K562 (cell line): ENCODE results near the gene MS4A7. TPM values are rescaled to one million over a fixed set of nuclear protein-coding genes. Genes with fewer than 3 reads are reported as not detected.

Source experiments
- ATAC-seq: fragments of 200-7000 bp; cut with Tn5 transposase; 3 replicates; pipeline ENCODE4 v1.9.1; 2020; ENCODE audit warnings: moderate library complexity
- BruUV-seq: library from RNA; stranded (reverse); fragments of 400-500 nt; replicated peaks from 2 replicates; lab custom pipeline; 2021; lab: Mats Ljungman, UMichigan
- CTCF ChIA-PET: fragments of 300-600 bp; formaldehyde crosslinking; extraction: SDS; loops from one replicate; lab custom pipeline; 2021; ENCODE audit warnings: low intra/inter-chr PET ratio; lab: Yijun Ruan, JAX
- POLR2A ChIA-PET: fragments of 300-600, 350-650 bp; sonication (Branson Sonifier 250); formaldehyde crosslinking; extraction: SDS; loops from one replicate; lab custom pipeline; 2021; ENCODE audit warnings: antibody characterized with exemption, inconsistent platforms; lab: Yijun Ruan, JAX
- DNase-seq, 4 experiments: peaks; one replicate each; pipeline versions ENCODE4 v3.0.0 to v3.0.0-alpha.2; 2011 to 2018; ENCODE audit warnings: low spot score in 3 of 4, mixed read lengths in 3 of 4; ENCODE audit errors: extremely low read depth in 1 of 4
- FAIRE-seq: peaks from 2 replicates; lab custom pipeline; 2011; peaks lifted over from hg19 to GRCh38; lab: Jason Lieb, UNC
- H2AFZ ChIP-seq: 2 replicates; pipeline ENCODE4 v1.6.0; 2011; ENCODE audit warnings: low read depth, low read length, control low read depth, inconsistent platforms
- H3K27ac ChIP-seq: fragments of 200-600 bp; 3 replicates; pipeline ENCODE4 v1.8.0; 2011; ENCODE audit warnings: low read depth, mild to moderate bottlenecking, control low read depth, inconsistent platforms, low read length, moderate library complexity, mixed read lengths; ENCODE audit errors: extremely low read depth
- H3K27me3 ChIP-seq, 2 experiments: fragments of 300-600 bp in 1 of 2; 2 replicates in 1 of 2; 3 replicates in 1 of 2; pipeline versions ENCODE4 v1.6.0 to v1.8.0; 2011; ENCODE audit warnings: inconsistent platforms in 2 of 2, low read length in 2 of 2, mild to moderate bottlenecking in 1 of 2, mixed read lengths in 1 of 2, moderate library complexity in 1 of 2; ENCODE audit not compliant: control insufficient read depth in 2 of 2, insufficient read depth in 2 of 2
- H3K36me3 ChIP-seq: fragments of 300-600 bp; 3 replicates; pipeline ENCODE4 v1.8.0; 2011; ENCODE audit warnings: mild to moderate bottlenecking, low read length, inconsistent platforms; ENCODE audit not compliant: control insufficient read depth, insufficient read depth
- H3K4me1 ChIP-seq, 2 experiments: fragments of 200-600 bp in 1 of 2; replicated peaks in 1 of 2; 2 replicates in 1 of 2; 3 replicates in 1 of 2; pipeline versions ENCODE4 v1.5.1 to v1.8.0; 2011; ENCODE audit warnings: inconsistent platforms in 2 of 2, low read length in 2 of 2, mild to moderate bottlenecking in 1 of 2, mixed read lengths in 1 of 2, moderate library complexity in 1 of 2; ENCODE audit not compliant: control insufficient read depth in 2 of 2, insufficient read depth in 2 of 2
- H3K4me2 ChIP-seq: 2 replicates; pipeline ENCODE4 v1.6.1; 2011; ENCODE audit warnings: low read length, control low read depth, inconsistent platforms, mixed read lengths; ENCODE audit not compliant: insufficient read depth
- H3K4me3 ChIP-seq: fragments of 200-600 bp; sonication (generic), shearing (Covaris generic); 2 replicates; pipeline ENCODE4 v1.5.1; 2016; ENCODE audit warnings: control low read depth, inconsistent platforms
- H3K79me2 ChIP-seq: fragments of 200-600 bp; 3 replicates; pipeline ENCODE4 v1.8.0; 2011; ENCODE audit warnings: low read length, inconsistent platforms; ENCODE audit not compliant: control insufficient read depth, insufficient read depth
- H3K9ac ChIP-seq, 2 experiments: 2 replicates each; pipeline versions ENCODE4 v1.6.0 to v1.6.1; 2011; ENCODE audit warnings: low read depth in 2 of 2, low read length in 2 of 2, control low read depth in 1 of 2, inconsistent platforms in 1 of 2, mild to moderate bottlenecking in 1 of 2, mixed read lengths in 1 of 2; ENCODE audit not compliant: insufficient read depth in 1 of 2
- H3K9me1 ChIP-seq: one replicate; pipeline ENCODE4 v1.6.0; 2011; ENCODE audit warnings: inconsistent platforms, mild to moderate bottlenecking, low read length, moderate library complexity; ENCODE audit not compliant: control insufficient read depth, insufficient read depth
- H3K9me3 ChIP-seq: replicated peaks from 2 replicates; pipeline ENCODE4 v1.5.1; 2011; ENCODE audit warnings: low read depth, low read length, inconsistent platforms; ENCODE audit not compliant: control insufficient read depth, insufficient read depth
- H4K20me1 ChIP-seq: replicated peaks from 2 replicates; pipeline ENCODE4 v1.6.1; 2011; ENCODE audit warnings: low read length, inconsistent platforms, mixed read lengths; ENCODE audit not compliant: control insufficient read depth, insufficient read depth
- ATF2 ChIP-seq: sonication (generic); formaldehyde crosslinking; IDR thresholded peaks from 2 replicates; pipeline ENCODE4 v1.8.1; 2022; ENCODE audit warnings: missing genetic modification reagents
- CHD4 ChIP-seq: fragments of 200-600 bp; sonication (generic); IDR thresholded peaks from 3 replicates; pipeline ENCODE4 v1.6.1; 2012; ENCODE audit warnings: low read depth, mild to moderate bottlenecking, mixed read lengths, low read length, inconsistent platforms; ENCODE audit not compliant: insufficient read depth, insufficient replicate concordance, poor library complexity, severe bottlenecking
- ESRRA ChIP-seq: fragments of 450-650 bp; IDR thresholded peaks from 2 replicates; pipeline ENCODE4 v1.6.1; 2014; ENCODE audit warnings: low read depth, mild to moderate bottlenecking, moderate library complexity, borderline replicate concordance
- EZH2 ChIP-seq: IDR thresholded peaks from 2 replicates; pipeline ENCODE4 v1.6.1; 2012; ENCODE audit warnings: low read depth, mild to moderate bottlenecking, inconsistent platforms, low read length, borderline replicate concordance
- GTF2A2 ChIP-seq: IDR thresholded peaks from 2 replicates; pipeline ENCODE4 v1.6.1; 2016; ENCODE audit warnings: mild to moderate bottlenecking, missing genetic modification characterization, missing compliant biosample characterization
- HNRNPK ChIP-seq: fragments of 200-400 bp; formaldehyde crosslinking; IDR thresholded peaks from one replicate; pipeline ENCODE4 v1.6.1; 2018; ENCODE audit warnings: mild to moderate bottlenecking, low read depth, low read length; ENCODE audit not compliant: poor library complexity, severe bottlenecking
- HNRNPUL1 ChIP-seq: fragments of 200-400 bp; formaldehyde crosslinking; IDR thresholded peaks from 2 replicates; pipeline ENCODE4 v1.6.1; 2017; ENCODE audit warnings: low read length
- MAFF ChIP-seq: IDR thresholded peaks from 2 replicates; pipeline ENCODE4 v1.6.1; 2012; ENCODE audit warnings: low read length, improper control_type of control experiment
- MAZ ChIP-seq, 2 experiments: fragments of 450-650 bp in 1 of 2; sonication (generic) in 1 of 2; formaldehyde crosslinking; IDR thresholded peaks in 1 of 2; conservative IDR thresholded peaks in 1 of 2; 2 replicates each; pipeline versions ENCODE4 v1.4.0 to v1.5.0; 2020; ENCODE audit warnings: mild to moderate bottlenecking in 1 of 2, missing genetic modification reagents in 1 of 2
- NCOA1 ChIP-seq: fragments of 450-650 bp; IDR thresholded peaks from 2 replicates; pipeline ENCODE4 v1.6.1; 2016; ENCODE audit warnings: low read depth
- RBM22 ChIP-seq: fragments of 200-400 bp; formaldehyde crosslinking; IDR thresholded peaks from 2 replicates; pipeline ENCODE4 v1.6.1; 2018; ENCODE audit warnings: low read length, low read depth; ENCODE audit not compliant: poor library complexity, severe bottlenecking
- RFX5 ChIP-seq: IDR thresholded peaks from 2 replicates; pipeline ENCODE4 v1.6.1; 2011; ENCODE audit warnings: low read depth, mild to moderate bottlenecking, improper control_type of control experiment, low read length
- SNIP1 ChIP-seq: fragments of 450-650 bp; IDR thresholded peaks from 2 replicates; pipeline ENCODE4 v1.7.1; 2017; ENCODE audit warnings: low read depth, mild to moderate bottlenecking
- SPI1 ChIP-seq: IDR thresholded peaks from 2 replicates; pipeline ENCODE4 v1.6.1; 2011; ENCODE audit warnings: low read depth, low read length, control low read depth, borderline replicate concordance
- TBL1XR1 ChIP-seq, 2 experiments: IDR thresholded peaks; 2 replicates each; pipeline ENCODE4 v1.6.1; 2012; ENCODE audit warnings: improper control_type of control experiment in 2 of 2, low read length in 2 of 2, mild to moderate bottlenecking in 1 of 2
- TBP ChIP-seq: optimal IDR thresholded peaks from 2 replicates; pipeline ENCODE3; 2011; ENCODE audit warnings: low read depth, low read length, improper control_type of control experiment
- ZNF639 ChIP-seq, 2 experiments: fragments of 200-800 bp in 1 of 2; sonication (Bioruptor generic) in 1 of 2; sonication (generic) in 1 of 2; formaldehyde crosslinking in 1 of 2; IDR thresholded peaks in 1 of 2; conservative IDR thresholded peaks in 1 of 2; 2 replicates each; pipeline versions ENCODE4 v1.5.0 to v1.6.1; 2016 to 2020; ENCODE audit warnings: missing compliant biosample characterization in 1 of 2, missing genetic modification characterization in 1 of 2, missing genetic modification reagents in 1 of 2
- WGBS: fragments of 100-300 bp; shearing (Covaris generic); methylation state at CpG from one replicate; pipeline ENCODE4 v1.1.6; 2016; ENCODE audit warnings: low coverage, mixed read lengths; ENCODE audit not compliant: insufficient coverage; ENCODE audit errors: missing lambda C conversion rate; 5-methylcytosine and 5-hydroxymethylcytosine counted together
- in situ Hi-C: fragments of 300-500 bp; cut with MboI; formaldehyde crosslinking; loops from 4 replicates; pipeline ENCODE4 v1.15.0; 2018; ENCODE audit warnings: inconsistent platforms, mixed read lengths
- intact Hi-C: fragments of 100-400 bp; cut with micrococcal nuclease; formaldehyde crosslinking; loops from 2 replicates; pipeline ENCODE4 v1.14.2; 2022
- polyA plus RNA-seq, 8 experiments: library from polyadenylated mRNA; depleted of rRNA in 4 of 8; stranded (reverse) in 5 of 8; unstranded in 3 of 8; fragments of >200 nt; fragmentation: Nextera tagmentation in 2 of 8; fragmentation: Illumina TruSeq in 1 of 8; extraction: Ambion mirVana in 2 of 8; extraction: Trizol in 1 of 8; gene quantifications; 2 replicates each; pipeline versions ENCODE4 v1.2.1 to v1.2.3, GENCODE V29; 2011 to 2014; ENCODE audit warnings: inconsistent platforms in 1 of 8, missing spikeins in 1 of 8
- total RNA-seq, 7 experiments: library from RNA; depleted of rRNA in 6 of 7; stranded (reverse); fragments of >200 nt in 6 of 7; fragmentation: Illumina TruSeq in 2 of 7; extraction: Trizol in 2 of 7; gene quantifications; 2 replicates each; pipeline versions ENCODE4 v1.2.1 to v1.2.3, GENCODE V29; 2011 to 2021; ENCODE audit warnings: low replicate concordance in 1 of 7
- TF ChIP-seq, protein P1 (sequence below), 2 experiments: fragments of 450-650 bp in 1 of 2; sonication (generic) in 1 of 2; formaldehyde crosslinking in 1 of 2; IDR thresholded peaks in 1 of 2; conservative IDR thresholded peaks in 1 of 2; 2 replicates each; pipeline versions ENCODE4 v1.6.1 to v1.8.1; 2016 to 2023; ENCODE audit warnings: mild to moderate bottlenecking in 2 of 2, moderate library complexity in 2 of 2, inconsistent platforms in 1 of 2, missing genetic modification reagents in 1 of 2

The MS4A7 gene
- total and polyA plus RNA-seq, 9 of the 15 experiments (the other 6 are each of a cell fraction or from before 2014, with no cell fraction given): not detected

DNA sequence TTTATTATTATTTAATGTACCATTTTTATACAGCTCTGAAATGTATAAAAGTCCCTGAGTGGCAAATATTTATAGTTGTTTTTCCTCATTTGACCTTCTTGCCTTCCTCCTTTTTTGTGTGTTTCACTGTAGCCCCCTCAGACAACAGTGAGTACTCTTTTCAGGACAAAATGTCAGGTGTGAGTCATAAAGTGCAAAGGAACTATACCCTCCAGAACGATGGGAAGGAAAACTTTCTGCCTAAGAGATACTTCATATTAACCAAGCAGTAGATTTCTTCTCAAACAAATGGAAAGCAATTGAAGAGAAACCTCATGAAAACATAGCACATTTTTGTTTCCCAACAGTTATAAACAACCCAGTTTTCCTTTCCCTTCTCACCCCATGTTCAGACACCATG lies 16.1 kb upstream of the MS4A7 start:
- ChIA-PET CTCF (no interaction called here), POLR2A (no interaction called here)
- WGBS: 0% methylated on average over 1 of the region's 1 CpG
- DNase-seq: no peak
- ATAC-seq: no peak
- no peak overlapping the region for H3K27ac ChIP-seq
- no peaks in the 10 kb centered on the region for H4K20me1 ChIP-seq
- no peak for FAIRE-seq
- H3K27me3 ChIP-seq: 0 out of 5 replicates have a peak, but pooled peaks cover 0 to 4% of the 10 kb centered on the region in 2 experiments
- in situ Hi-C loops (no loop called here), intact Hi-C loops (no loop called here)
- no peak overlapping the region for H3K4me2 ChIP-seq
- H3K4me3 ChIP-seq: no peak overlapping the region
- no peak overlapping the region for H3K9ac ChIP-seq
- H3K36me3 ChIP-seq: no peaks in the 10 kb centered on the region
- BruUV-seq: no TSS peak
- H3K79me2 ChIP-seq: no peaks in the 10 kb centered on the region
- H2AFZ ChIP-seq: no peak overlapping the region
- H3K9me1 ChIP-seq: no peaks in the 10 kb centered on the region
- H3K9me3 ChIP-seq: no peaks in the 10 kb centered on the region
- H3K4me1 ChIP-seq: no peaks in the 10 kb centered on the region
- TF ChIP-seq HNRNPUL1: no peak
- TF ChIP-seq CHD4: no peak
- no peak for TF ChIP-seq ATF2 (CRISPR knock-in tag)
- no peak for TF ChIP-seq GTF2A2 (tag)
- TF ChIP-seq NCOA1: no peak
- no peak for TF ChIP-seq SPI1
- no peak for TF ChIP-seq TBP
- TF ChIP-seq MAZ (CRISPR knock-in tag; conservative IDR thresholded peaks at IDR 0.05 in 1 of 2, IDR thresholded peaks at IDR 0.05 in 1 of 2): no peak
- no peak for TF ChIP-seq ZNF639 (CRISPR knock-in tag; conservative IDR thresholded peaks at IDR 0.05 in 1 of 2, IDR thresholded peaks at IDR 0.05 in 1 of 2)
- TF ChIP-seq SNIP1: no peak
- no peak for TF ChIP-seq RBM22
- no peak for TF ChIP-seq MAFF
- no peak for TF ChIP-seq ESRRA
- no peak for TF ChIP-seq TBL1XR1 (IDR thresholded peaks at IDR 0.05; ENCODE audit: low read length in 2 of 2)
- no peak for TF ChIP-seq HNRNPK
- TF ChIP-seq, protein P1, sequence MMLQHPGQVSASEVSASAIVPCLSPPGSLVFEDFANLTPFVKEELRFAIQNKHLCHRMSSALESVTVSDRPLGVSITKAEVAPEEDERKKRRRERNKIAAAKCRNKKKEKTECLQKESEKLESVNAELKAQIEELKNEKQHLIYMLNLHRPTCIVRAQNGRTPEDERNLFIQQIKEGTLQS (IDR thresholded peaks at IDR 0.05): no peak
- TF ChIP-seq, protein P1 (CRISPR knock-in tag; conservative IDR thresholded peaks at IDR 0.05): no peak
- TF ChIP-seq EZH2: no peak
- TF ChIP-seq RFX5: no peak
